Activated CD4-positive, alpha-beta T cell treated with anti-CD3 and anti-CD28 coated beads, Interleukin-2, amount 50 U/mL, for 48 hours (primary cell): ENCODE data around the gene POLD1.
"Not testable (repeated sequence)": the region's sequence is repeated elsewhere in the genome, so short reads cannot be mapped to it uniquely, and the experiment has no call there.

Experiments
- DNase-seq, 2 experiments: peaks; one replicate each; pipeline ENCODE4 v3.0.0-alpha.2; 2020

Gene POLD1

DNA sequence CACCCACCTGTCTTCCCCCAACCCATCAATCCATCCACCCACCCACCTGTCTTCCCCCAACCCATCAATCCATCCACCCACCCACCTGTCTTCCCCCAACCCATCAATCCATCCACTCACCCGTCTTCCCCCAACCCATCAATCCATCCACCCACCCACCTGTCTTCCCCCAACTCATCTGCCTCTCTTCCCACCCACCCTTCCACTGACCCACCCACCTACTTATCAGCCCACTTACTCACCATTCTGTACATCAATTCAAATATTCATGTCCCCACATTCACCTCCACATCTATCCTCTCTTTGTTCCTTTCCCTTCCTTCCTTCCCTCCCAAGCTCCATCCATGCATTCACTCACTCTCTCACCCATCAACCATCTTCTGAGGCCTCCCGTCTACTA lies 55.0 kb downstream of the POLD1 start:
- DNase-seq: not testable (repeated sequence)

DNA sequence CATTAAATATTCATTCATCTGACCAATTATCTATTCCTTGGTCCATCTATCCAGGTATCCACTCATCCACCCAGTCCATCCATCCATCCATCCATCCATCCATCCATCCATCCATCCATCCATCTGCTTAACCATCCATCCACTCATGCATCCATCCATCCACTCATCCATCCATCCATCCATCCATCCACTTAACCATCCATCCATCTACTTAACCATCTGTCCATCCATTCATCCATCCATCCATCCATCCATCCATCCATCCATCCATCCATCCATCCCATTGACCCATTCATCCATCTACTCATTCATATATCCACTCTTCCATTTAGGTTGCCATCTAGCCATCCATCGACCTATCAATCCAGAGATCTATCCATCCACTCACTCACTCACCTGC lies 59.9 kb downstream of the POLD1 start:
- DNase-seq: no peak

DNA sequence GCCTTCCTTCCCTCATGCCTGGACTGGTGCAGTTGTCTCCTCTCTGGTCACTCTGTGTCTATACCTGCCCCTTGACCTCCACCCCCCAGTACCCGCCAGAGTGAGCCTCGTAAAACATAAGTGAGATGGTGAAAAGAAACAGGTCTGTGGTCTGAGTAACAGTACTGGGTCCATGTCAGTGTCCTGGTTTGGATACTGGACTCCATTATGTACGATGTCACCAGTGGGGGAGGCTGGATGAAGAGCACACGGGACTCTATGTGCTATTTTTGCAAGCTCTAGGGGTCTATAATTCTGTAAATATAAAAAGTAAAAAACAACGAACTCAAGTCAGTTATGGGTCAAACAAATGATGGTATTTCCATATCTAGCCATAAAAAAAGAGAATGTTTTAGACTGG lies 62.9 kb downstream of the POLD1 start:
- DNase-seq: no peak

DNA sequence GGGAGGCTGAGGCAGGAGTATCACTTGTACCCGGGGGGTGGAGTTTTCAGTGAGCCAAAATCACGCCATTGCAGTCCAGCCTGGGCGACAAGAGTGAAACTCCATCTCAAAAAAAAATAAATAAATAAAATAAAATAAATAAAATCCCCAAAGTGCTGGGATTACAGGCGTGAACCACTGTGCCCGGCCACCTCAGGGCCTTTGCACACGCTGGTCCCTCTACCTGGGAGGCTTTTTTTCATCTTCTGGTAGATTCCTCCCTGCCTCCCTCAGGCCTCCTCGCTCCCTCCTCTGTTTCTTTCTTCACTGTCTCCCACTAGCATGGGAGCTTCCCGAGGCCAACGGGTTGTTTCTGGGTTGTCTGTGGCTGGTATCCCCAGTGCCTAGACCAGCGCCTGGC lies 63.6 kb downstream of the POLD1 start:
- DNase-seq: no peak

DNA sequence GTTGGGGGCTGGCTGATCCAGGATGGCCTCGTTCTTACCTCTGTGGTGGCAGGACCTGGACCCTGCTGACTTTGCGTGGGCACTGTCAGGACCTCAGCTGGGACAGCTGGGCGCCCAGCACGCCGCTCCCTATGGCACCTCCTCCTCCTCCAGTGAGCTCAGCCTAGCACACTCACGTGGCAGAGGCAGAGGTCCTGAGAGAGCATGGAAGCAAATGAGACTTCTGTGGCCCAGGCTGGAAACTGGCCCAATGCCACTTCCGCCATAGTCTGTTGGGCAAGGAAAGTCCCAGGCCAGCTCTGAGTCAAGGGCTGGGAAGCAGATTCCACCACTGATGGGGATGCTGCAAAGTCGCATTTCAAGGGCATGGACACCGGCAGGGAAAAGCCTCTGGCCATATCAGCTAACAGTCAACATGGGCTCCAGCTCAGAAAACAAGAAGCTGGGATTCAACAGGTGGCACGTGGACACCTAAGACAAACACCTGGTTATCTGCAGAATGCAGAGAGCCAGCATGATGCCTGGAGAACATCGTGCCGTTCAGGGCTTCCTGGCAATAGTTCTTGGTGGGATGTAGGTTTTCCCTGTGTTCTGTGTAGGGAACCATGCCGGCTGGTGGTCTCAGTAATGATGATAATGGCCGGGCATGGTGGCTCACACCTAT lies 65.2 kb downstream of the POLD1 start:
- no peak for DNase-seq

DNA sequence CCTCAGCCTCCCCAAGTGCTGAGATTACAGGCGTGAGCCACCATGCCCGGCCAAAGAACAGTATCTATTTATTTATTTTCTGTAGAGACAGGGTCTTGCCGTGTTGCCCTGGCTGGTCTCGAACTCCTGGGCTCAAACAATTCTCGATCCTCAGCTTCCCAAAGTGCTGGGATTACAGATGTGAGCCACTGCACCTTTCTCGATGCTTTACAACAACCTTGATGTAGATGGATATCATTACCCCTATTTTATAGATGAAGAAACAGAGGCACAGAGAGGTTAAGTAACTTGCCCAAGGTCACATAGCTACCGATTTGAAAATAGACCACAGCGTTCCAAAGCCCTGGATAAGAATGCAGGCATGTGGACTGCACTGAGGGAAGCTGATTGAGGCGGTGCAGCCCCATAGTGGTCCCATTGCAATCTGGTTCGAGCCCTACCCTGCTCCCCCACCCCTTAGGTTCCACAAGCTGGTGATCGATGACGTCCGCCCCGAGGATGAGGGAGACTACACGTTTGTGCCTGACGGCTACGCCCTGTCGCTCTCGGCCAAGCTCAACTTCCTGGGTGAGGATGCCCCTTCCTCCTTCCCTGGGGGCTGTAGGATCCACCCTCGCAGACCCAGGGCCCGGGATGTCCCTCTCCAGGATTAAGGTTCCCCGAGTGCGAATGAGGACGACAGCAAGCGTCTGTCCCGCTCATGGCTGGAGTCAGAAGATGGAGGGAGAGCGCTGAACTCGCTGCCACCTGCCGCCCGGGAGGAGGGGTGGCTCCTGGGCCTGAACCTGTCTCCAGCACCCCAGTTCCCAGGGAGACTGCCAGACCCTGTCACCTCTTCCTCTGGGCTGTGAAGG lies 66.4 kb downstream of the POLD1 start:
- DNase-seq: no peak

DNA sequence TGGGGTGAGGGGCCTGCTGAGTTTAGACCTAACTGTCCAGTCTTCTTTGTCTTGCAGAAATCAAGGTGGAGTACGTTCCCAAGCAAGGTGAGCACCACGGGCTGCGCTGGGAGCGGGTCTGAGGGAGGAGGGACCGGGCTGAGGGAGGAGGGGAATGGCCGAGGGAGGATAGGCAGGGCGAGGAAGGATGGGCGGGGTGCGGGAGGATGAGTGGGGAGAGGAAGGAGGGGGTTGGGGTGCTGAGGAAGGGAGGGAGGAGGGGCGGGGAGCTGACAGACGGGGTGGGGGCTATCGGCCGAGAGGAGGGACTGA lies 67.0 kb downstream of the POLD1 start:
- no peak for DNase-seq

DNA sequence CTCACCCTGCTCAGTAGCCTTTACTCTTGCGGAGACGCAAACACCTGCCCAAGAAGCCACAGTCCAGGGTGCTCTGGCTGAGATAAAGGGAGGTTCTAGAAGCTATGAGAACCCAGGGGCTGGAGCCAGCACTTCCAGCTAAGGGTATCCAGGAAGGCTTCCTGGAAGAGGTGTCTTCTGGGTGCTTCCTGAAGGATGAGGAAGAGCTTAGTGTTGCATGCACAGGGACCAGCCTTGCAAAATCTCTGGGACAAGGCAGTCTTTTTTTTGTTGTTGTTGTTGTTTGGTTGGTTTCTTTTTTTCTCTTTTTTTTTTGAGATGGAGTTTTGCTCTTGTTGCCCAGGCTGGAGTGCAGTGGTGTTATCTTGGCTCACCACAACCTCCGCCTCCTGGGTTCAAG lies 69.1 kb downstream of the POLD1 start:
- DNase-seq: no peak

DNA sequence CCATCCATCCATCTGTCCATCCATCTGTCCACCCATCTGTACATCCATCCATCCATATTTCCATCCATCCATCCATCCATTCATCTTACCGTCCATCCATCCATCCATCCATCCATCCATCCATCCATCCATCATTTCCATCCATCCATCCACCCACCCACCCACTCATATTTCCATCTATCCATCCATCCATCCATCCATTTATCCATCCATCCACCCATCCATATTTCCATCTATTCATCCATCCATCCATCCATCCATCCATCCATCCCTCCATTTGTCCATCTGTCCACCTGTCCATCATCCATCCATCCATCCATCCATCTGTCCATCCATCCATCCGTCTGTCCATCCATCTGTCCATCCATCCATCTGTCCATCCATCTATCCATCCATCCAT lies 71.8 kb downstream of the POLD1 start:
- no peak for DNase-seq

DNA sequence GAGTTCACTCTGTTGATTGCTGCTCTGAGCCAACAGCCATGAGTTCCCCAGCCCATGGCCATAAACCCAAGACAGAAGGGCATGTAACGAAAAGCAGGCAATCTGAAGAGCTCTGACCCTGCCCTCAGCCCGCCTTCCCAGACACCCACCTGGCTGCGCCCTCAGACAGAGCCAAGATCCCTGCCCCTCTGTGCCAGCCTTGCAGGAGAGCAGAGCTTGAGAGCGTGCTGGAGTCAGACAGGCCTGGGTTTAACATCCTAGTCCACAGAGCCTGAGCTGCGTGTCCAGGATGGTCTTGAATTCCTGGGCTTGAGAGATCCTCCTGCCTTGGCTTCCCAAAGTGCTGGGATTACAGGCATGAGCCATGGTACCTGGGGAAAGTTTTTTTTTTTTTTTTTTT lies 73.2 kb downstream of the POLD1 start:
- no peak for DNase-seq

DNA sequence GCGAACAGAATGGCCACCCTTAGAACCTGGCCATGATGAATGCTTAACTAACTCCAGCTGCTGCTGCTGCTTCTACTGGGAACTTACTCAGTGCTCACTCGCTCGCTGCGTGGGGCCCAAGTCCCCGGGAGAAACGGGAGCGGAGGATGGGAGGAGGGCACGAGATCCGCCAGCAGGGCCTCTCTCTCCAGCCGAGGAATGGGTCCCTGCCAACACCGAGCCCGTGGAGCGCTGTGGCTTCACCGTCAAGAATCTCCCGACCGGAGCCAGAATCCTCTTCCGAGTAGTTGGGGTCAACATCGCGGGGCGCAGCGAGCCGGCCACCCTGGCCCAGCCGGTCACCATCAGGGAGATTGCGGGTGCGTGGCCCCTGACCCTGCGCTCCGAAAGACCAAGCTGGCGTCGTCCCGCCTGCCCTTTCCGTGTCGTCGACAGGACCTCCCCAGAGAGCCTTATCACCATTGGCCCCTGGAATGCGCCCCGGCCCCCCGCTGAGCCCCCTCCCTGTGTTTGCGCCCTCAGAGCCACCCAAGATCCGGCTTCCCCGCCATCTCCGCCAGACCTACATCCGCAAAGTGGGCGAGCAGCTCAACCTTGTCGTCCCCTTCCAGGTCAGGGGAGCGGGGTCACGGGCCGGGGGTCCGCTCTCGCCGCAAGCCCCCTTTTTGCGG lies 74.4 kb downstream of the POLD1 start:
- no peak for DNase-seq

DNA sequence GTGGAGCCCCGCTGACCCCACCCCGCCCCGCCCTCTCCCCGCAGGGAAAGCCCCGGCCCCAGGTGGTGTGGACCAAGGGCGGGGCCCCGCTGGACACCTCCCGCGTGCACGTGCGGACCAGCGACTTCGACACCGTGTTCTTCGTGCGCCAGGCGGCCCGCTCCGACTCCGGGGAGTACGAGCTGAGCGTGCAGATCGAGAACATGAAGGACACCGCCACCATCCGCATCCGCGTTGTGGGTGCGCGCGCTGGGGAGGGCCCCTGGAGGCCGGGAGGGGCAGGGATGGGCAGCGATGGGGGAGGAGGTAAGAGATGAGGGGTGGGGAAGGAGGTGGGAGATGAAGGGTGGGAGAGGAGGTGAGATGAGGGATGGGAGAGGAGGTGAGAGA lies 74.9 kb downstream of the POLD1 start:
- DNase-seq: no peak

DNA sequence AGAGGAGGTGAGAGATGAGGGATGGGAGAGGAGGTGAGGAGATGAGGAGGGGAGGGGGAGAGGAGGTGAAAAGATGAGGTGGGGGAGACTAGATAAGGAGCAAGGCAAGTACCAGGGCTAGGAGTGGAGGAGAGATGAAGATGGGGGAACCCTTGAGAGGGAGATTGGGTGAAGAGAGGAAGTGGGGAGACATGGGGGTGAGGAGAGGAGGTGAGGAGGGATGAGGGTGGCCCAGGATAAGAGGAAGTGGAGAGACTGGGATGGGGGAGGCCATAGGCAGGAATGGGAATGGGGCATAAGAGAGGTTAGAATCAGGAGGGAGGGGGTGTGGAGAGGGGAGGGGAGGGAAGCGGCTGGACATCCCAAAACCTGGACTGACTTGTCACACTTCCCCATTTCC lies 75.5 kb downstream of the POLD1 start:
- DNase-seq: no peak

DNA sequence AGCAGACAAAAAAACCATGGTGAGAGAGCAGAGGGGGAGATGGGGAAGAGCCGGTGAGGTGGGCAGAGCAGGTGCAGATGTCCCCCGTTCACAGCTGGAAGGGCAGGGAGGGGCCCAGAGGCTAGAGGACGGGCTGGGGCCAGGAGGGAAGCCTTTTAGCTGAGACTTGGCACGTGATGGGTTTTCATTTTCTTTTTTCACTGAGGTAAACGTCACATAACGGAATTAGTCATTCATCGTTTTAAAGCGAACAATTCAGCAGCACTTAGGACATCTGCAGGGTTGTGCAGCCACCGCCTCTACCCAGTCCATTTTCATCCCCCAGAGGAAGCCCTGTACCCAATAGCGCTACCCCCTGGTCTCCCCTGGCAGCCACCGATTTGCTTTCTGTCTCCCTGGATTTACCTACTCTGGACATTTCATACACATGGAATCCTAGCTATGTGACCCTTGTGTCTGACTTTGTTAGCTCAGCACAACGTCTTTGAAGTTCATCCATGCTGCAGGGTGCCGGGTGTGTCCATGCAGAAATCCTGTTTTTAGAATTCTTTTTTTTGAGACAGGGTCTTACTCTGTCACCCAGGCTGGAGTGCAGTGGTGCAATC lies 76.1 kb downstream of the POLD1 start:
- DNase-seq: peak; percentile 27 to 35

DNA sequence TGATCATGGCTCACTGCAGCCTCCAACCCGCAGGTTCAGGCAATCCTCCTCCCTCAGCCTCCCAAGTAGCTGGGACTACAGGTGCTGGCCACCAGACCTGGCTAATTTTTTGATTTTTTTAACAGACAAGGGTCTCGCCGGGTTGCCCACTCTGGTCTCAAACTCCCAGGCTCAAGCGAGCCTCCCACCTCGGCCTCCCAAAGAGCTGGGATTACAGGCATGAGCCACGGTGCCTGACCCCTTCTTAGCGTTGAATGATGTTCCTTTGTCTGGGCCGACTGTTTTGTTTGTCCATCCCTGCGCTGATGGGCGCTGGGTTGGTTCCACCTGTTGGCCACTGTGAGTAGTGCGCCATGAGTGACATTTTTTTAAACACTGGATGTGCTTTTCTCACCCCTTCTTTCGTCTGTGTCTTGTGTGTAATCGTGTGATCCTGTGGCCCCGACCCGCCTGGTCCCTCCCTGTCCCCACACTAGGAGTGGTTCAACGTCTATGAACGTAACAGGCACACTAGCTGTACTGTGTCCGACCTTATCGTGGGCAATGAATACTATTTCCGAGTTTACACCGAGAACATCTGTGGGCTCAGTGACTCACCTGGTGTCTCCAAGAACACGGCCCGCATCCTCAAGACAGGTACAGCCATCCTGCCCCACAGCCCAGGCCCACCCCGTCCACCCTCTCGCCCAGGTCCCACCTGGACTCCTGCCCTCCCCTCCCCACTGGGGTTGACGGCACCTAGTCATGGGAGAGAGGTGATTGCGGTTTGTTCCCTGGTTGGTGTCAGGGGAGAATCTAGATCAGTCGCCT lies 77.1 kb downstream of the POLD1 start:
- peak; percentile 66 to 75 for DNase-seq

DNA sequence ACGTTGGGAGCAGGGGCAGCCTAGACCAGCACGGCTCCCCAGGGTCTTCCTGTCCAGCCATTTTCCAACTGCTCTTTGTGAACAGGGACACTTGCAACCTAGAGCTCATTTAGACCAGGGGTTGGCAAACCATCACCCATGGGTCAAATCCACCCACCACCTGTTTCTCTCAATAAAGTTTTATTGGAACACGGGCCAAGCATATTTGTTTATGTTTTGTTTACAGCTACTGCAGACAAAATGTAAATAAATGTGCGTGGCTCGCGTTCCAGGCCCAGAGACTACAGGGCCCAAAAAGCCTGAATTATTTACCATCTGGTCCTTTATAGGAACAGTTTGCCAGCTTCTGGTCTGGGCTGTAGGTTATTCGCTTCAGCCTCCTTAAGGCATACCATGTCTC lies 78.8 kb downstream of the POLD1 start:
- DNase-seq: no peak

DNA sequence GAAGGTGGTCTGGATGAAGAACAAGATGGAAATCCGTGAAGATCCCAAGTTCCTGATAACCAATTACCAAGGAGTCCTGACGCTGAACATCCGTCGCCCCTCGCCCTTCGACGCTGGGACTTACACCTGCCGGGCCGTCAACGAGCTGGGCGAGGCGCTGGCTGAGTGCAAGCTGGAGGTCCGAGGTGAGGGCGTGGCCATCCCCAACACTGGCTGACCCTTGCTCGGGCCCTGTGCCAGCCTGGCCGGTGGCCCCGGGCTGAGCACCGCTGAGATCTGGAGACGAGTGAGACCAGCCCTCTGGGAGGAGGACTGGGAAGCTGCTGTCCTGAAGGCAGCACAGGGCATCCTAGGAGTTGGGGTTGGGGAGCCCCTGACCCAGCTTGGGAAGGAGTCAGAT lies 80.2 kb downstream of the POLD1 start:
- DNase-seq: no peak

DNA sequence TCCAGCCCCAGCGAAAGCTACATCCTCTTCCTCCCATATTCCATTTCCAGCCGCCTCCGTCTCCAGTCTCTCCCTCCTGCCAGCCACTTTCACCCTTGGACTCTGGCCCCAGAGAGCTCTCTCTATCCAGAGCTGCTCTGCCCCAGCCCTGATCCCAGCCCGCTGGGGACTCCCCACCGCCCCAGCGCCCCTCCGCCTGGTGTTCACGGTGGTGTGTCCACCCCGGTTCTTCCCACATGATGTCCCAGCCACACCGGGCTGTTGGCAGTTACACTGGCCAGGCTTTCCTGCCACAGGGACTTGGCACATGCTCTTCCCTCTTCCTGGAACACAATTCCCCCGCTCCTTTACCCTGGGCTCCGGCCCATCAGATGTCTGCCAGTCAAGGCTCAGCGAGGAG lies 80.9 kb downstream of the POLD1 start:
- no peak for DNase-seq

DNA sequence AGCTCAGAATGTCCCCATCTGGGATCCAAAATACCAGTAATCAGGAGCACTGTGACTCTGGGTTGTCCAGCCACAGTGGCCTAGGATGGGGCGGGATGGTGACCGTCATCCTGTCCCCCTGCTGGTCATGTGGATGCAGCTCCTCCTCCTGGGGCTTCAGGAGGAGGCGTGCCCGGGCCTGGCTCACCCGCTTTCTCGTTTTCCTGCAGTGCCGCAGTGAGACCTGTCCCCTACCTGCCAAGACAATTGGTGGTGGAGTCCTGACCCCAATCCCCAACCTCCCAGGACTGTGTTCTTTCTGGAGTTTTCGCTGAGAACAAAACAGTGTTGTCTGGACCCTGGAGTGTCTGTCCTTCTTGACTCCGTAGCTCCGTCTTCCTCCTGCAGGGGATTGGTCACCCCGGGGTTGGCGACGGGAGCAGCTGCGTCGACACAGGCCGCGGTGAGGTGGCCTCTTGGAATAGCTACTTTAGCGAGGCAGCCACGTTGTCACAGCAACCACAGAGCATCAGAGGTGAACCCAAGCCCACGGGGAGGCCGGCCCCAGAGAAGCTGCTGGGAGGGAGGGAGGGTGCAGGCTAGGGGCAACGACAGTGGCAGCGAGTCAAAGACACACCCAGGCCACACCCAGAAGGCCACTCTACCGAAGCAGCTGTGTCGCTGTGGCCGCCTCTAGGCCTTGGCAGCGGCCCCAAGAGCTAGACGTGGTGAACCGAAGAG lies 82.0 kb downstream of the POLD1 start:
- no peak for DNase-seq

DNA sequence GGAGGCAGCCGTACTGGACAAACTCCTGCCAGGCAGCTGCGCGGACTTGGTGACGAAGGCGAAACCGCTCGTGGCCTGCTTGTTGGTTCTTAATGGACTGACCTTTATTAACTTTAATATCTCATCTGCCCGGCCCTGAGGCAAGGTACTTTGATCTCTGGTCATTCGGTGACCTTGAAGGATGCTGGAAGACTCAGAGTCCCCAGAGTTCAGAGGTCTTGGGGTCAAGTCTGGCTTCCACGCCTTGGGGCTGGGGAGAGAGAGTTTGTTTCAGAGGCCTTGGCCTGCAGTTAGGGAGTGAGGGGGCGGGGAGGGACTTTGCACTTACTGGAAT lies 82.5 kb downstream of the POLD1 start:
- no peak for DNase-seq

DNA sequence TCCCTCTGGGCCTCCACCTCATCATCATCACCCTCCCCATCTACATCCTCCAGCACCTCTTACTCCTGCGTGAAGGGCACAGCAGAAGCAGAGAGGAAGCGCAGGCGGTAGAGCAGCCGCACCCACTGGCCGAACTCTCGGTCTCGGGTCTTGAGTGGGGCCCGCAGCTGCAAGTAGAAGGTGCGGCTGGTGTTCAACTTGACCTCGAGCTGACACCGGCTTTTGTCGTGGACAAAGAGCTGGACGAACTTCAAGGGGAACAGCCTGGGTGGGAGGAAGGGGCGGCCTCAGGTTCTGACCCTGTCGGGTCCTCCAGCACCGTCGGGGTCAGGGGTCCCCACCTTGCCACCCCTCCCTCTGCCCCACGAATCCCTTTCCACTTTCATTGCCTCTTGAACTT lies 83.4 kb downstream of the POLD1 start:
- no peak for DNase-seq
